Lung (tissue), 12 donors: ENCODE measurements around the gene PEX7. TPM values are rescaled to one million over a fixed set of nuclear protein-coding genes. Genes with fewer than 3 reads are reported as not detected.

Source experiments
- ATAC-seq: fragments of 200-7000 bp; cut with Tn5 transposase; one replicate; pipeline ENCODE4 v1.9.1; 2020; ENCODE audit warnings: moderate number of reproducible peaks; ENCODE audit not compliant: insufficient read depth, low FRiP score
- DNase-seq, 3 donors: peaks; one replicate each; pipeline ENCODE4 v3.0.0-alpha.2; 2013 to 2017
- H3K27ac ChIP-seq, 2 donors: one replicate each; pipeline ENCODE4 v1.5.1; 2013; ENCODE audit warnings: mild to moderate bottlenecking in 2 of 2, moderate library complexity in 2 of 2, control low read depth in 1 of 2, inconsistent platforms in 1 of 2, low read depth in 1 of 2, low read length in 1 of 2
- H3K27me3 ChIP-seq, 3 donors: one replicate each; pipeline ENCODE4 v1.5.1; 2013; ENCODE audit warnings: low read length in 2 of 3; ENCODE audit not compliant: control insufficient read depth in 3 of 3, insufficient read depth in 3 of 3
- H3K36me3 ChIP-seq, 4 donors: one replicate each; pipeline ENCODE4 v1.5.1; 2013; ENCODE audit warnings: low read length in 4 of 4, mild to moderate bottlenecking in 1 of 4, moderate library complexity in 1 of 4; ENCODE audit not compliant: control insufficient read depth in 4 of 4, insufficient read depth in 4 of 4
- H3K4me1 ChIP-seq, 5 donors: one replicate each; pipeline ENCODE4 v1.5.1; 2013; ENCODE audit warnings: low read length in 5 of 5, mild to moderate bottlenecking in 2 of 5, moderate library complexity in 1 of 5; ENCODE audit not compliant: control insufficient read depth in 5 of 5, insufficient read depth in 5 of 5
- H3K4me3 ChIP-seq: one replicate; pipeline ENCODE4 v1.5.1; 2013; ENCODE audit warnings: mild to moderate bottlenecking, control low read depth, moderate library complexity
- H3K9ac ChIP-seq, 2 donors: one replicate each; pipeline ENCODE4 v1.5.1; 2013; ENCODE audit warnings: low read length in 2 of 2, control low read depth in 1 of 2; ENCODE audit not compliant: insufficient read depth in 1 of 2
- H3K9me3 ChIP-seq, 4 donors: one replicate each; pipeline ENCODE4 v1.5.1; 2013; ENCODE audit warnings: low read length in 3 of 4, mild to moderate bottlenecking in 1 of 4, moderate library complexity in 1 of 4; ENCODE audit not compliant: control insufficient read depth in 4 of 4, insufficient read depth in 3 of 4
- CTCF ChIP-seq: IDR thresholded peaks from 2 replicates; pipeline ENCODE4 v1.5.1; 2012; ENCODE audit warnings: mild to moderate bottlenecking; ENCODE audit errors: control extremely low read depth, extremely low read depth
- whole genome bisulfite sequencing, 2 donors: extraction: QIAGEN DNeasy Blood & Tissue Kit; methylation state at CpG; one replicate each; pipeline ENCODE4 v1.1.7; 2013; 5-methylcytosine and 5-hydroxymethylcytosine counted together
- polyA plus RNA-seq, 2 donors: library from polyadenylated mRNA; stranded (reverse); fragments of 200-250 nt; gene quantifications; one replicate each; pipeline ENCODE4 v1.2.1, GENCODE V29; 2013
- total RNA-seq, 2 donors: library from RNA; depleted of rRNA in 1 of 2; stranded (reverse); fragments of >200 nt in 1 of 2; gene quantifications; one replicate each; pipeline ENCODE4 v1.2.1, GENCODE V29; 2014 to 2021
- donor health status: control.
- donor health status: control.
- donor health status: Bipolar disorder and iron deficiency.
- donor health status: healthy.
- donor health status: DM: yes; HTN: yes; CAD: no.

The PEX7 gene
- total and polyA plus RNA-seq, 4 donors = 4.8 to 12.5 (median 9.5) TPM

GRCh38 chr6:136774228-136775041 lies 48.0 kb upstream of the PEX7 start:
- DNase-seq (peak in 1 of 3 donors; percentile 25), ATAC-seq (peak; percentile 21)
- Histone ChIP-seq H3K27ac (peak overlapping the region in 1 of 2 donors; percentile 60), H3K27me3 (no peaks in the 10 kb centered on the region), H3K9me3 (no peaks in the 10 kb centered on the region), H3K4me3 (no peak overlapping the region), H3K9ac (no peak overlapping the region), H3K36me3 (no peaks in the 10 kb centered on the region), H3K4me1 (peaks cover 0 to 39% (median 0%) of the 10 kb centered on the region in 5 donors)
- 71 to 72% methylated on average over 6 of the region's 6 CpGs for WGBS, 2 donors
- TF ChIP-seq CTCF = no peak

GRCh38 chr6:136775081-136775480 lies 47.3 kb upstream of the PEX7 start:
- 92 to 95% methylated on average over 3 of the region's 3 CpGs for WGBS, 2 donors
- TF ChIP-seq CTCF = no peak
- H3K9ac ChIP-seq = no peak overlapping the region
- no peaks in the 10 kb centered on the region for H3K36me3 ChIP-seq
- no peak for ATAC-seq
- H3K9me3 ChIP-seq = no peaks in the 10 kb centered on the region
- H3K4me1 ChIP-seq = peaks cover 0 to 39% (median 0%) of the 10 kb centered on the region in 5 donors
- H3K27me3 ChIP-seq = no peaks in the 10 kb centered on the region
- DNase-seq = no peak
- peak overlapping the region in 1 of 2 donors; percentile 45 for H3K27ac ChIP-seq
- H3K4me3 ChIP-seq = no peak overlapping the region

GRCh38 chr6:136775548-136775947 lies 46.8 kb upstream of the PEX7 start:
- DNase-seq = no peak
- no peaks in the 10 kb centered on the region for H3K27me3 ChIP-seq
- no peak for TF ChIP-seq CTCF
- no peak overlapping the region for H3K4me3 ChIP-seq
- no peaks in the 10 kb centered on the region for H3K9me3 ChIP-seq
- H3K9ac ChIP-seq = no peak overlapping the region
- peaks cover 0 to 39% (median 0%) of the 10 kb centered on the region in 5 donors for H3K4me1 ChIP-seq
- peak overlapping the region; percentile 31 to 45 for H3K27ac ChIP-seq
- H3K36me3 ChIP-seq = no peaks in the 10 kb centered on the region
- ATAC-seq = no peak
- WGBS, 2 donors = 66 to 72% methylated on average over 2 of the region's 2 CpGs
